H9 (cell line): ENCODE results near the gene ANKS1B. TPM values are rescaled to one million over a fixed set of nuclear protein-coding genes. Genes with fewer than 3 reads are reported as not detected.

Source experiments
- DNase-seq: peaks from one replicate; pipeline ENCODE4 v3.0.0-alpha.2; 2017
- H2AFZ ChIP-seq: one replicate; pipeline ENCODE4 v1.6.1; 2013; ENCODE audit warnings: mild to moderate bottlenecking, low read length, control low read depth, moderate library complexity
- H2AK5ac ChIP-seq: 2 replicates; pipeline ENCODE4 v1.6.1; 2013; ENCODE audit warnings: low read length, control low read depth, mixed read lengths; ENCODE audit not compliant: insufficient read length
- H2BK120ac ChIP-seq: one replicate; pipeline ENCODE4 v1.6.1; 2013; ENCODE audit warnings: low read depth, mild to moderate bottlenecking, low read length, control low read depth, inconsistent platforms; ENCODE audit not compliant: poor library complexity, severe bottlenecking
- H2BK12ac ChIP-seq: 2 replicates; pipeline ENCODE4 v1.6.1; 2013; ENCODE audit warnings: low read length, control low read depth, mixed read lengths, low read depth; ENCODE audit not compliant: insufficient read length
- H2BK15ac ChIP-seq: 2 replicates; pipeline ENCODE4 v1.6.1; 2013; ENCODE audit warnings: low read depth, low read length, control low read depth
- H2BK20ac ChIP-seq: one replicate; pipeline ENCODE4 v1.6.1; 2013; ENCODE audit warnings: low read depth, mild to moderate bottlenecking, low read length, control low read depth, inconsistent platforms; ENCODE audit not compliant: poor library complexity, severe bottlenecking
- H2BK5ac ChIP-seq: 2 replicates; pipeline ENCODE4 v1.6.1; 2013; ENCODE audit warnings: low read length, control low read depth, mixed read lengths; ENCODE audit not compliant: insufficient read length
- H3K14ac ChIP-seq: 2 replicates; pipeline ENCODE4 v1.6.1; 2013; ENCODE audit warnings: low read length, control low read depth; ENCODE audit not compliant: insufficient read depth
- H3K18ac ChIP-seq: 2 replicates; pipeline ENCODE4 v1.6.1; 2013; ENCODE audit warnings: low read depth, mild to moderate bottlenecking, mixed read lengths, low read length, control low read depth; ENCODE audit not compliant: insufficient read length
- H3K23ac ChIP-seq: 2 replicates; pipeline ENCODE4 v1.6.1; 2013; ENCODE audit warnings: low read length, control low read depth, mixed read lengths, low read depth; ENCODE audit not compliant: insufficient read length
- H3K23me2 ChIP-seq: 2 replicates; pipeline ENCODE4 v1.6.1; 2013; ENCODE audit warnings: low read depth, mild to moderate bottlenecking, mixed read lengths, low read length, control low read depth; ENCODE audit not compliant: insufficient read length, poor library complexity, severe bottlenecking
- H3K27ac ChIP-seq: 2 replicates; pipeline ENCODE4 v1.5.1; 2013; ENCODE audit warnings: low read length, control low read depth, mixed read lengths, low read depth; ENCODE audit not compliant: insufficient read length
- H3K27me3 ChIP-seq: 2 replicates; pipeline ENCODE4 v1.6.1; 2013; ENCODE audit warnings: low read length, control low read depth, inconsistent platforms; ENCODE audit not compliant: insufficient read depth
- H3K4ac ChIP-seq: 2 replicates; pipeline ENCODE4 v1.6.1; 2013; ENCODE audit warnings: low read depth, mild to moderate bottlenecking, control low read depth, inconsistent platforms, low read length, moderate library complexity
- H3K4me1 ChIP-seq: 2 replicates; pipeline ENCODE4 v1.6.1; 2013; ENCODE audit warnings: low read length, control low read depth, inconsistent platforms; ENCODE audit not compliant: insufficient read depth
- H3K4me2 ChIP-seq: 2 replicates; pipeline ENCODE4 v1.6.1; 2013; ENCODE audit warnings: low read length, control low read depth, mixed read lengths; ENCODE audit not compliant: insufficient read length, insufficient read depth
- H3K56ac ChIP-seq: 2 replicates; pipeline ENCODE4 v1.6.1; 2013; ENCODE audit warnings: low read depth, mild to moderate bottlenecking, mixed read lengths, low read length, control low read depth; ENCODE audit not compliant: insufficient read length
- H3K79me1 ChIP-seq: 2 replicates; pipeline ENCODE4 v1.6.1; 2013; ENCODE audit warnings: low read depth, mild to moderate bottlenecking, moderate library complexity, low read length, control low read depth, inconsistent platforms; ENCODE audit not compliant: insufficient read depth, poor library complexity, severe bottlenecking
- H3K79me2 ChIP-seq: 2 replicates; pipeline ENCODE4 v1.6.1; 2013; ENCODE audit warnings: low read length, control low read depth, inconsistent platforms; ENCODE audit not compliant: insufficient read depth
- H3K9ac ChIP-seq: 2 replicates; pipeline ENCODE4 v1.6.1; 2013; ENCODE audit warnings: low read length, control low read depth, mixed read lengths; ENCODE audit not compliant: insufficient read length; ENCODE audit errors: extremely low read depth
- H3K9me3 ChIP-seq: one replicate; pipeline ENCODE4 v1.6.1; 2013; ENCODE audit warnings: low read depth, low read length, inconsistent platforms; ENCODE audit not compliant: control insufficient read depth
- H3T11ph ChIP-seq: one replicate; pipeline ENCODE4 v1.6.1; 2013; ENCODE audit warnings: mild to moderate bottlenecking, low read length, control low read depth, inconsistent platforms
- H4K20me1 ChIP-seq: one replicate; pipeline ENCODE4 v1.6.1; 2013; ENCODE audit not compliant: control insufficient read depth, insufficient read length, insufficient read depth
- H4K5ac ChIP-seq: 2 replicates; pipeline ENCODE4 v1.6.1; 2013; ENCODE audit warnings: low read depth, mild to moderate bottlenecking, mixed read lengths, low read length, control low read depth; ENCODE audit not compliant: insufficient read length
- H4K8ac ChIP-seq: replicated peaks from 2 replicates; pipeline ENCODE4 v1.6.1; 2013; ENCODE audit warnings: low read length, control low read depth, mixed read lengths, low read depth; ENCODE audit not compliant: insufficient read length
- H4K91ac ChIP-seq: 2 replicates; pipeline ENCODE4 v1.6.1; 2013; ENCODE audit warnings: low read depth, mild to moderate bottlenecking, moderate library complexity, mixed read lengths, low read length, control low read depth; ENCODE audit not compliant: insufficient read length
- H3K27ac Mint-ChIP-seq, 3 experiments: 2 replicates in 2 of 3; 3 replicates in 1 of 3; pipeline ENCODE4 v1.8.0; 2020 to 2021; ENCODE audit warnings: mixed read lengths in 3 of 3, mild to moderate bottlenecking in 1 of 3, moderate library complexity in 1 of 3
- H3K27me3 Mint-ChIP-seq: 2 replicates; pipeline ENCODE4 v1.8.0; 2021; ENCODE audit warnings: low read depth, mild to moderate bottlenecking, moderate library complexity, mixed read lengths
- H3K36me3 Mint-ChIP-seq, 3 experiments: 2 replicates in 2 of 3; 3 replicates in 1 of 3; pipeline ENCODE4 v1.8.0; 2020 to 2021; ENCODE audit warnings: low read depth in 3 of 3, mixed read lengths in 3 of 3; ENCODE audit not compliant: insufficient read depth in 1 of 3
- H3K4me1 Mint-ChIP-seq, 2 experiments: 2 replicates each; pipeline ENCODE4 v1.8.0; 2020; ENCODE audit warnings: mixed read lengths in 2 of 2
- H3K4me3 Mint-ChIP-seq, 2 experiments: 2 replicates in 1 of 2; 3 replicates in 1 of 2; pipeline ENCODE4 v1.8.0; 2020 to 2021; ENCODE audit warnings: mild to moderate bottlenecking in 2 of 2, mixed read lengths in 2 of 2, moderate library complexity in 1 of 2
- H3K9me3 Mint-ChIP-seq, 2 experiments: 2 replicates in 1 of 2; 3 replicates in 1 of 2; pipeline ENCODE4 v1.8.0; 2020; ENCODE audit warnings: mild to moderate bottlenecking in 2 of 2, mixed read lengths in 2 of 2, moderate library complexity in 1 of 2
- WGBS: extraction: QIAGEN DNeasy Blood & Tissue Kit; methylation state at CpG from one replicate; pipeline ENCODE4 v1.1.7; 2013; ENCODE audit warnings: missing lambda C conversion rate, low lambda C conversion rate, mixed read lengths; ENCODE audit not compliant: insufficient read length; ENCODE audit errors: extremely low coverage; 5-methylcytosine and 5-hydroxymethylcytosine counted together
- total RNA-seq: library from RNA; stranded (reverse); gene quantifications from 2 replicates; pipeline ENCODE4 v1.2.1, GENCODE V29; 2021
- TF ChIP-seq, protein P1 (sequence below): fragments of 200-600 bp; sonication (generic); conservative IDR thresholded peaks from 3 replicates; pipeline ENCODE4 v1.8.0; 2021; ENCODE audit warnings: antibody characterized with exemption, mild to moderate bottlenecking

Gene ANKS1B
- total RNA-seq, 1 experiment from 2014 or later, result 4.1 TPM

GRCh38 chr12:98797200-98797599 lies 1187.5 kb downstream of the ANKS1B start:
- no peak overlapping the region for H2BK120ac ChIP-seq
- DNase-seq, result no peak
- H4K20me1 ChIP-seq, result no peaks in the 10 kb centered on the region
- no peak overlapping the region for H3K4me3 Mint-ChIP-seq
- H3K36me3 Mint-ChIP-seq, result no peaks in the 10 kb centered on the region
- H2BK20ac ChIP-seq, result no peak overlapping the region
- H3K27ac Mint-ChIP-seq, result no peak overlapping the region
- H3K27me3 ChIP-seq, result no peaks in the 10 kb centered on the region
- no peaks in the 10 kb centered on the region for H3K9me3 Mint-ChIP-seq
- no peak overlapping the region for H3T11ph ChIP-seq
- H3K23ac ChIP-seq, result no peak overlapping the region
- H4K5ac ChIP-seq, result no peak overlapping the region
- H2BK5ac ChIP-seq, result no peak overlapping the region
- WGBS, result no CpG with 5 or more reads among the region's 4 CpGs
- no peak overlapping the region for H3K14ac ChIP-seq
- no peak overlapping the region for H4K91ac ChIP-seq
- H3K4me2 ChIP-seq, result no peak overlapping the region
- no peak overlapping the region for H3K4ac ChIP-seq
- no peak overlapping the region for H2BK15ac ChIP-seq
- H2AFZ ChIP-seq, result no peak overlapping the region
- no peaks in the 10 kb centered on the region for H3K79me1 ChIP-seq
- peaks cover 9 to 15% of the 10 kb centered on the region in 2 experiments for H3K4me1 Mint-ChIP-seq
- TF ChIP-seq, protein P1, sequence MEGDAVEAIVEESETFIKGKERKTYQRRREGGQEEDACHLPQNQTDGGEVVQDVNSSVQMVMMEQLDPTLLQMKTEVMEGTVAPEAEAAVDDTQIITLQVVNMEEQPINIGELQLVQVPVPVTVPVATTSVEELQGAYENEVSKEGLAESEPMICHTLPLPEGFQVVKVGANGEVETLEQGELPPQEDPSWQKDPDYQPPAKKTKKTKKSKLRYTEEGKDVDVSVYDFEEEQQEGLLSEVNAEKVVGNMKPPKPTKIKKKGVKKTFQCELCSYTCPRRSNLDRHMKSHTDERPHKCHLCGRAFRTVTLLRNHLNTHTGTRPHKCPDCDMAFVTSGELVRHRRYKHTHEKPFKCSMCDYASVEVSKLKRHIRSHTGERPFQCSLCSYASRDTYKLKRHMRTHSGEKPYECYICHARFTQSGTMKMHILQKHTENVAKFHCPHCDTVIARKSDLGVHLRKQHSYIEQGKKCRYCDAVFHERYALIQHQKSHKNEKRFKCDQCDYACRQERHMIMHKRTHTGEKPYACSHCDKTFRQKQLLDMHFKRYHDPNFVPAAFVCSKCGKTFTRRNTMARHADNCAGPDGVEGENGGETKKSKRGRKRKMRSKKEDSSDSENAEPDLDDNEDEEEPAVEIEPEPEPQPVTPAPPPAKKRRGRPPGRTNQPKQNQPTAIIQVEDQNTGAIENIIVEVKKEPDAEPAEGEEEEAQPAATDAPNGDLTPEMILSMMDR, result no peak
- H3K18ac ChIP-seq, result no peak overlapping the region
- no peaks in the 10 kb centered on the region for H3K79me2 ChIP-seq
- H2BK12ac ChIP-seq, result no peak overlapping the region
- H2AK5ac ChIP-seq, result no peak overlapping the region
- H3K23me2 ChIP-seq, result no peaks in the 10 kb centered on the region
- no peaks in the 10 kb centered on the region for H3K9me3 ChIP-seq
- H3K27me3 Mint-ChIP-seq, result no peaks in the 10 kb centered on the region
- no peak overlapping the region for H3K9ac ChIP-seq
- no peaks in the 10 kb centered on the region; the same call in 1 of the 2 replicates for H3K4me1 ChIP-seq
- H3K56ac ChIP-seq, result no peak overlapping the region
- no peak overlapping the region for H3K27ac ChIP-seq
- no peak overlapping the region for H4K8ac ChIP-seq
